HG03039 (cell line): ENCODE results near the gene SFXN5.

Experiments used
- ATAC-seq: cut with Tn5 transposase; IDR thresholded peaks from one replicate; pipeline ENCODE4 v1.9.1; 2021; ENCODE audit warnings: mild to moderate bottlenecking, moderate library complexity; ENCODE audit not compliant: unreplicated experiment

The SFXN5 gene

DNA sequence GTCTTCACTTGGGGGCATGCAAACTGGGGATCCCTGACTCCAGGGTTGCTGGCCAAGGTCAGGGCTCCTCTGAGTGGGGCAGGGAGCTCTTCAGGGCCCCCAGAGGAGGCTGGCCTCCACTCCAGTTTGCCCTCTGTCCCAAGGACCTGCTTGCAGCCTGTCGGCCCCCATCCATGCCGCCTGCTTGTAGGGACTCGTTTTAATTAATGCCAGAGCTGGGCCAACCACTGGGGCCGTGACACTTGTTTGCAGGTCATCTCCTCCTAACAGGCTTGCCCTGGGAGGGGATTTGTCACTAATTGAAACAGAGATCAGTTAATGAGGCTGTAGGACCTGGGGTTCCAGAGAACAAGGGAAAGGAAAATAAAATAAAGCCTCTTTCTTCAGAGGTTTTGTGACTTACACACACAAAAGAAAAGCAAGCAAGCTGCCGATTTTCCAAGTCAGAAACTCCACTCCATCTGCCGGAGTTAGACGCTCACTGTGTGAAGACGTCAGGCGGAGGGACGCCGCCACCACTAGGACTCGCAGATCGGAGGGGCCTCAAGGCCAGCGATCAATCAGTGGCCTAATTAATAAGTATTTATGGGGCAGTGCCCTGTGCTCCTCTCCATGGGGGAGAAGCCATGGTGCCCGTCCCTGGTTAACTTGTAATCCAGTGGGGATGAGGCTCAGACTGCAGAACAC, 75.9 kb downstream of the SFXN5 start:
- no peak for ATAC-seq

DNA sequence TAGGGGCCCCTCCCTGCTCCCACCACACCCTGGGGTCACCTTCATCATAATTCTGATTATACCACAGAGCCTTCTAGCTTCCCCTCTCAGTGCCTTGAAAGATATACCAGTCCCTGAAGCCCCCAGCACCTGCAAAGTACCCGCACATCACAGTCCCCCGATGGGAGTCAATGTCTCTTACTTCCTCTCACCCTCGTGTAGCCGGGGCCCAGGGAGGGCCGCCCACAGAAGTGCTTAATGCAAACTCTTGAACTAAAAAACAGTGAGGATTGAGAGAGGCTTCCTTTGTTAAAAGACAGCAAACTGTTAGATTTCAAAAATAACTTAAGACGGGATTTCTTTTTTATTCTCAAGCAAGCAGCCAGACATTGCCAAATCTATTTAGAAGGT, 76.5 kb downstream of the SFXN5 start:
- ATAC-seq, result no peak

DNA sequence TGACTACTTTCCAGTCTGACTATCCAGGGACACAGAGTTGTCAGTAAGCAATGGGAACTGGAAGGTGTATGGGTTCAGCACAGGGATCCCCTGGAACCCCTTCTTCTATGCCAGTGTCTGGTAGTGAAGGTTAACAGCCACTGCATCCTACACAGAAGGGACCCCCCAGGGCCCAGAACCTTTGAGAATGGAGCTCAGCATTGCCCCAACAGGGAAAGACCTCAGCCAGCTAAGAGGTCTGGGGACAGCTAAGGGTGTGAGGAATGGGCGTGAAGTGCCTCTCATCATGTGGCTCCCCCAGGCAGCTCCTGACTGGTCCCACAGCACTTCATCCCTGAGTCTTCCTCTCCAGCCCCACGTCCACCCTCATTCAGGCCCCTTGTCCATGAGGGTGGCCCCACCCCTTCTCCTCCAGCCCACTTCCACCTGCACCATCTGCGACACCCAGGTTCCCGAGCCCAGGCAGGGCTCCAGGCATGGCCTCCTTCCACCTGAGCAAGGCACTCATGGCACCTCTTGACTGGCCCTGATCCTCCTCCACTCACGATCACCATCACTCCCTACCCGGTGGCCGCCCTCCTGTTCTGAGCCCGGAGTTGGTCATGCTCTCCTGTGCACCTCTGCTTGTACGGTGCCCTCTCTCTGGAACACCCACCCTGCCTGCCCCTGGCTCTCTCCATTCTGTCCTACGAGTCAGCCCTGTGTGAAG, 77.1 kb downstream of the SFXN5 start:
- no peak for ATAC-seq

DNA sequence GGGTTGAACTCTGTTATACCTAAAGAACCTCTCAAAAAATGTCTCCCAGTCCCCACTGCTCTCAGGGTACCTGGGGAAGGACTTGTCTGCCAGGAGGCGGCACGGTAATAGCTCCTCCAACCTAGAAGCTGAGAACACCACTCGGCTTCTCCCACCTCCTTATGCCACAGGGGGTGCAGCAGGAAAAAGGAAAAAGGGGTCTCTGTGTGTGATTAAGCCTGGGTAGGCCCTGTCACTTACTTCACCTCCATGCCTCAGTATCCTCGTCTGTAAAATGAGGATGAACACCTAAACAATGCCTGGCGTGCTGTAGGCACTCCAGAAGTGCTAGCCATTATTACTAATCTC, 77.6 kb downstream of the SFXN5 start:
- ATAC-seq, result no peak

DNA sequence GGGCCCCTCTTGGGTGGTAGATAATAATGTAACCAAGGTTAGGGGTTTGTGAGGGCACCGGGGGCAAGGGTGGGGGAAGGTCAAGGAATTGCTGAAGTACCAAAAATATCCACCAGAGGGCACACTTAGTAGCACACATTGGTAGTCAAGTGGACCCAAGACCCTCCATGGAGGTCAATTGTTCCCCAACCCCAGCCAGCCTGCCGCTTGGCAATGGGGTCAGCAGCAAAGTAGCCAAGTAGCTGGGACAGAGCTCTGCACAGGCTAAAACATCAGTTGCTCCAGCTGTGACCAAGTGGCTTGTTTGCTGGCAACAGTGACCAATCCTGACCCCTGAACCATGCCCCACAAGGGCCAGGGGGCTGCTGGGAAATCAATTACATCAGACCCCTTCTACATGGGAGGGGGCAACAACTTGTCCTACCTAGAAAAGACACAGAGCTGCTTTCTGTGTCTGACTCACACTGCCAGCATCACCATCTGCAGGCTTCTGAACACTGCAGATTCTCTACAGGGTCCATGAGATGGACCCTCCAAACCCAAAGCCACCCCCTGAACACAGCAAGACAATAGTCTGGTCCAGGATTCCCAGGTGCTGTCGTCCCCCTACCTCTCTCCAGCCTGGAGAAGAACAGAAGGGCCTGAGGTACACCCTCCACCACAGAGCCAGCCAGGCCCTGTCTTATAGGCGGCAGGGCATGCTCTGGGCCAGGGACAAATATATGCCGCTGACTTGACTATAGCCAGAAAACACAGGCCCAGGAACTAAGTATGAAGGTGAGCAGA, 78.2 kb downstream of the SFXN5 start:
- no peak for ATAC-seq

DNA sequence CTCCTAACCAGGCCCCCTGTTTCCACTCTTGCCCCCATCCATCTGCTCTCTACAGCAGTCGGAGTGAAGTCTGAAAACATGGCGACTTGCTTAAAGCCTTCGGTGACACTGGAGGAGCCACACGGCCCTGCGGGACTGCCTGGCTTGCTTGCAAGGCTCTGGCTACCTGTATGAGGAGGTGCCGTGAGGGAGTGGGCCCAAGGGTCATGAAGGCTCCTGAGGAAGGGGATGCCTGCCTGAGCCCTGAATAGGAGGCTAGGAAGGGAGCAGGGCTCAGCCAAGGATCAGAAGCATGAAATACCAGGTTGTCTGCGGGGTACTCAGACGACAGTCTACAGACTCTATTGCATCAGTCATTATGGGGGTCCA, 78.8 kb downstream of the SFXN5 start:
- no peak for ATAC-seq

DNA sequence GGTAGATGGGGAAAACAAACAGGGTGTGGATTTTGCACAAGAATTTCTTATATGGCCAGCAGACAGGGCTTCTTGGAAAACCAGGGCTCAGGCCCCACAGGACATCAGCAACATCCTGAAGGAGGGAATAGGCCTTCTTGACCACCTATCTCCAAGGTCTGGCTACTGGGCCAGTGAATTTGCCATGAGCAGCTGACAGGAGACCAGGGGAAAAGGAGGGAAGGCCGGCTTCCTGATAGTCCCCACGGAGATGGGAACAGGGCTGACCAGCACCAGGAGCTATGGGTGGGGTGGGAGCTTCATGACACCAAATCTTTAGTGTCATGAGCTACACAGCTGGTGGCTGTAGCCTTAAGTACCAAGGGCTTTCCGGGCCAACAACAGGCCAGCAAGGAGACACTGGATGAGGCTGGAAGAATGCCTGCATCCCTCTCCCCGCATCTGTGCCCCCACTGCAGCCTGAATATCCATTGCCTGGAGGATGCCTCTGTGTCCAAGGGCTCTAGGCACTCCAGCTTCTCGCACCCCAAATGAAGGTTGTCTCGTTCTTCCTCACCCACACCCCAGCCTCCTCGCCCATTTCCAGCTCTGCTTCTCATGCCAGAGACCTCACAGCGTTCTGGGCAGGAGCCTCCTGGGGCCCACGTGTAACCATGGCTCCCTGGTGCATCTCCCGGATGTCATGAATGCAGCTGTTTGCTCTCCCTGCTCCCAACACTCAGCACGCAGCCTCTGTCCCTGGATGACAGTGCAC, 79.4 kb downstream of the SFXN5 start:
- ATAC-seq, result no peak

DNA sequence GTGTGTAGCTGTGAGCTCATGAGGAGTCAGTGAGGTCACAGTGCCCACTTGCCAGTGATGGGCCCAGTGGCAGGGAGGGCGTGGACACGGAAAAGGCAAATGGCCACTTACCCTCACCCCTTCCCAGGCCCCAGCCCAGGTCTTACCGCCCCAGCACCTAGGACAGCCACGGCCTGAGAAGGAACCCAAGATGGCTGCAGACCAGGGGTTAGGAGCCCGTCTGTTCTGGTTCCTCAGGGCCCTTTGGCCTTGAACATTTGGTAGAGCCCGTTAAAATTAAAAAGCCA, 80.1 kb downstream of the SFXN5 start:
- ATAC-seq, result no peak

DNA sequence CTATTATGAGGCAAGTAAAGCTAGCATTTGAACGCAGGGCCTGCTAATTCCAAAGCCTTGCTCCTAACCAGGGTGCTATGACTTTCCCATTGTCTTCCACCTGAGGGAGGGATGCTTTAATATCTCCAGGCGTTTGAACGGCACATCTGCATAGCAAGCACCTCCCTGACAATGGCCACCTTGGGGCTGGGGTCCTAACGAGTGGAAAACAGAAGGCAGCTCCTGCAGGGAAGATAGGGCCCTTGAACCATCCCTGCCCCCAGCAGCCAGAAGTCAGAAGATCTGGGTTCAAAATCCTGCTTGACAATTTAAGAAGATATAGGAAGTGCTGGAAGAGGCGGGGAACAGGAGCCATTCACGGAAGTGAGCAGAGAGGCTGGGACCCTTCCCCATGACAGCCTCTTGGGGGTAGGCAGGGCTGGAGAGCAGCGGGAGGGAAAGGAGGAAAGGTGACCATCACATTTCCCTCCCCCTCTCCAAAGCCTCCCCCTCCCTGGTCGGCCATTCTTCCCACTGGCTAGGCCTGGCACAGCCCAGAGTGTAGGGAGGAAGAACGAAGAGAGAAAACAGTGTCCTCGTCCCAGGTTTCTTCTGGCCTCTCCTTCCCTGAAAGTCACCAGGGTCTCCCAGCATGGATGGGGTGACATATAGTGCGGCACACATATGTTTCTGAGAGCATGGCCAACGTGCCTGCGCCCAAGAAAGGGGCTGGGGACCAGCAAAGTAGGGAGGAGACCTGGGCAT, 80.6 kb downstream of the SFXN5 start:
- no peak for ATAC-seq

DNA sequence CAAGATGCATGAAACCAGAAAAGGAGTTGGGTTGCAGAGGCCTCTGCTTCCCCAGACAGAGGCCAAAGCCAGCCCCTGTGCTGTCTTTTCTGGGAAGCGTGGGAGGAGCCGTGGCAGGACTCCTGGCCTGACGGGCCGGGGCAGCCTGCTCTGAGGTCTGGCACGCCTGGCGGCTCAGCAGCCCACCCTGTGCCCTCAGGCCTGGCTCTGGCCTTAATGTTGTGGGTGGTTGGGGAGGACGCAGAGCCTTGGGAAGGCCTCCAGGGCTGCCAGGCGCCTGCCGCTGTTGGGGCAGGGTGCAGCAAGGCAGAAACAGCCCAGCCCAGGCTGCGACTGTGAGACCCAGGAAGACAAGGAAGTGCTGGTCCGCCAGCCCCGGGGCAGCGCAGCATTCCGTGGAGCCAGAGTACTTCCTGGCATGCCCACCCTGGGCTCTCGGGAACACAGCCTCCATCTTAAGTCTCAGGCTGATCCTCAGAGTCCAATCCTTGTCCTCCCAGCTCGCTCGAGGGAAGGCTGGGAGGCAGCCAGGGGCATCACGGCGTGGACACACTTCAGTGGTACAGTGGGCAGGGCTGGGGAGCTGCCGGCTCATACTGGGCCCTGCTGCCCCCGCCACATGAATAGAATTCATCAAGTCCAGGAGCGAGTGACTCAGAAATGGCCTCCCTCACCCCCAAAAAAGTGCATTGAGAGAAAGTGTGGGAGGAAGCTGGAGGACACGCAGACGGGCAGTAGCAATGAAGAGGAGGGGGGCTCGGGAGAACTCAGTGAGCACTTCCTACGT, 81.5 kb downstream of the SFXN5 start:
- ATAC-seq, result no peak

DNA sequence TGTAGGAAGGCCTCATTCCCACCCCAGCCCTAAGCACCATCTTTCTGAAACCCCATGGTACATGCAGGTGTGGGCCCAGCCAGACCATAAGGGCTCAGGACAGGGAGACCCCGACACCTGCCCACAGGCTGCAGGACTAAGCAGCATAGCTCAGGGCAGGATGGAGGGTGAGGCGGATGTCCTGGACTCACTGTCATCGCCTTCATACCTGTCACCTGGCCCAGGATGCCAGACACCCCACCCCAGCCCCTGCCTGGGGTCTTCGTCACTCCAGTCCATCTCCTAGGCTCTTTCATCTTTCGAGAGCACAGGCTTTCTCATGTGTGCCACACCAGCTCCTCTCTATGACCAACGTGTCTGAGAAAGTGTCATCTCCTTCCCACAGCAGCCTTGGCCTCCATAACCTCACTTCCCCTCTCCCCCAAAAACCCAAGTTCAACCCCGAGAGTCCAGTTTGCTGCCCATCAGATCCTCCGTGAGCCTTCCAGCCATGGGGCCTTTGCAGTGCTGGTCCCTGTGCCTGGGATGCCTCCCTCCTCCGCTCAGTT, 82.7 kb downstream of the SFXN5 start:
- ATAC-seq, result no peak

DNA sequence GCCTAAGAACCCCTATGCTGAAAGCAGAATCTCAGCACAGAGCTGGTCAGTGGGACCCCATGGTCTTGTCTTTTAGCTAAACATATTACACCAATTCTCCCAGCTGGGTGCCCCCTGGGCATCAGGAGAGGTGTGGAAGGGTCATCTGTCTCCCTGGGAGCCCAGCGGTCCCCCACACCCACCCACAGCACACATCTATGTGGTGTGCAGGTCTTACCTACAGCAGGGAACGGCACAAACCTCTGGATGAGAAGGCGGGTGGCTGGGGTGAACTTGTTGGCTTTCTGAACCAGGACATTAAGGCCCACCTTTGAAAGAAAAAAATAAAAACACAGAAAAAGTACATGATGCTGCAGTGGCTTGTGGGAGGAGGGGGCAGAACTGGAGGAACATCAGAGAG, 83.5 kb downstream of the SFXN5 start:
- no peak for ATAC-seq

DNA sequence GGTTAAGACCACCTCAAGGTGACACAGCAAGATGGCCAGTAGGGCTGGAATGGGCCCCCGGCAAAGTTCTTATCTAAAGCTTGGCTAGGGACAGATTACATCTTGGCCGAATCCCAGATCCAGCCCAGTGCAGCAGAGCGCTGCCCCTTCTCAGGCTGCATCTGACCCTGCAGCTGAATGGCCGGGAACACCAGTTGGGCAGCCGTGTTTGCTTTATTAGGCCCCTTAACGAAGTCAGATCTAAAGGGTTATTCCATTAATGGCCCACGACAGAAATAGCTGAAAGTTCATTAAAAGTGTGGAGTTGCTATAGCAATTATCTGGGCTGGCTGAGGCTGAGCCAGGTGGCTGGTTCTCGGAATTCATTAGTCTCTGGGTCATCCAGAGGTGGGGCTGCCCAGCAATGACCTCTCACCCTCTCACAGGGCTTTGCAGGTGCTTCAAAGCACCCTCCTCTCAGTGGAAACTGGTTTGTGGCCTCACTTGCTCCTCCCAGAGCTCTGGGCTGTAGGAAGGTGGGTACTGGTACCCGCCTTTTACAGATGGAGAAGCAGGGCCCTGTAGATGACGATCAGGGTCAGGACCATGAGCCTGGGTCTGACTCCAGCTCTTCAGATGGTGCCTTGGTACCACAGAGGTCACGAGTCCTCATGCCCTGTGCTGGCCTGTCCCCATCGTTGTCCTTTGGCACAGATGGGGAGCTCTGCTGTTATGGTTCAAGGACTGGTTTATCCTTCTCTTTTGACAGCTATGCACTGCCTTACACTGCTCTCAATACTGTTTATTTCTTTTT, 85.4 kb downstream of the SFXN5 start:
- no peak for ATAC-seq

DNA sequence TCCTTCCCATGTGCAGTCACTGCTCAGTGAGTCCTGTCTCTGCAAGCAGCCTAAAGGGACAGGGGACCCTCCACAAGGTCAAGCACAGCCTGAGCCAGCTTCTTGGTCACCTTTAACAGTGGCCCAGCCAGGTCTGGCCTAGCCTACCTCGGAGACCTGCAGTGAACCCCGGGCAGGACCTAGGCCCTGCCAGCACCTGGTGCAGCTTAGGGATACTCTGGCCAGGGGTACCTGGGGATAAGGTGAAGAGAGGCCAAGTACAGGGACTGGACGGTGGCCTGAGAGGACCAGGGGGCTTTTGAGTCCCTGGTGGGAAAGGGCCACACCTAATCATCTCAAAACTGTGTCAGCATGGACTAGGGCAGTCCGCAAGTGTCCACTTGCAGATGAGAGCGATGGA, 86.4 kb downstream of the SFXN5 start:
- no peak for ATAC-seq

DNA sequence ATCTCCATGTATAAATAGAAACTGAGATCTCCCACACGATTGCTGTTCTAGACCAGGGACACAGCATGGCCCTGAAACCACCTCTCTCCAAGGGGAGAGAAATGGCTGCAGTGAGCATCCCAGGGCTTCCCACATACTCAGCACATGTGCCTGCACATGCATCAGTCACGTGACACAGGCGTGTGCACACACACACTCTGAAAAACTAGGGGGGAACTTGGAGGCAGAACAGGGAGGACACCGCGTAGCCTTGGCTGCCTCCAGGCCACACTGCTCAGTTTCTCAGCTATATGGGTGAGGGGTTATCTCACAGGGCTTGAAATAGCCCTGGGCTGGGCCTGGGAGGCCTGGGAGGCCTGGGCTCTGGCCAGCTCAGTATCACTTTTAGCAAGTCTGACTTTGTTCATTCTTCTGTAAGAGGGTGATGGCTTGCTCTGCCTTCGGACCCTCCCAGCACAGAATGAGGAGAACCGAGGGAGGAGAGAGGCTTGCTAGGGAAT, 87.3 kb downstream of the SFXN5 start:
- no peak for ATAC-seq

DNA sequence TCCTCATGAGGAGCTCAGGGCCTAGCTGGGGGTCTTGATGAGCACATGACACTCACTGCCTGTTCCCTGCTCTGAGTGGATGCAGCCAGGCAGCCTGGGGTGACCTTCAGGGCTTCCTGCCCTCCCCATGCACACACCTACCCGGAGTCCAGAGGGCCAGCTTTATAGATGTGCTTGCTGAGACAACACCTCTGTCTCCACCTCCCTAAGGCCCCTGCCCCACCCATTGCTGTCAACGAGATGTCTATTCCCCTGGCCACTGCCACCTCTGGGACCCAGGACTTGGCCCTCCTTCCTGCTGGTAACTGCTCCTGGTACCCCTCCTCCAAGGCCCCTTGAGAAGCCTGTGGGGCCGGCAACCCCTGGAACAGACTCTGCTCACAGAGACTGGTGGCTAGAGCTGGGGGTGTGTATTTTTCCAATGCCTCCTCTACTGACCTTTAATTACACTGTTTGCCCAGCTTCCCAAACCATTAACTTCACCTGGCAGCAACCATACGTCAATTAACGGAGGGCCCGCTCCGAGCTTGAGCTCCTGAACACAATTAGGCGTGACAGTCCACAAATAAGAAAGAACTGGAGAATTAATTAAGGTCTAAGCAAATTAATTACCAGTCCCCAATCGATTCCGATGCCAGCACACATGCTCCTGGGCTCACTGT, 87.9 kb downstream of the SFXN5 start:
- no peak for ATAC-seq

DNA sequence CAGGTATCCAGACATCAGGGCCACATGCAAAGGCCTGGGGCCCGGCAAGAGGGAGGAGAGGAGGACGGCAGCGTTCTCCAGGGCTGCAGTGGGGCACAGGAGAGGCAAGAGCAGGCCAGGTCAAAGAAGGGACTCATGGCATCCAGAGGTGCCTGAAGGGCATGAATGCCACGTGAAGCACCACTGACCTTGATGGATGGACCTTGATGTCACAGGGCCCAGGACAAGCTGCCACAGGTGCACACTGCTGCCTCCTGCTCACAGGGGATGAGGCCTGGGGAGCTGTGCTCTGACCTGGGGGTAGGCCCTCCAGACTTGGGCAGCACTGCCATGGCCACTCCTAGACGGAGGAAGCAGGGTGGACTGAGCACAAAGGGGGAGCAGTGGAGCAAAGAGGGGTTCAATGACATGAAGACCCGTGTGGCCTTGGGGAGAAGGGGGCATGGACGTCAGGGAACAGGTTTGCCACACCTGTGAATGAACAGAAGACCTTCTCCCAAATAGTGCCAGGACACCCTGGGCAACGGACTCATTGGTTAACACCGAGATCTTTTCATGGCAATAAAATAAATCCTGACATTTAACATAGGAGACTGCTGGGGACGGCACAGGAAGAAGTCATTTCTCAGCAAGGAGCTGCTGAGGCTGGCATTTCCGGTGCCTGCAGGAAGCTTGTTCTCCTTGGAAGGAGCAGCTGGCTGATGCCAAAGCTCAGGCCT, 88.6 kb downstream of the SFXN5 start:
- ATAC-seq, result no peak

DNA sequence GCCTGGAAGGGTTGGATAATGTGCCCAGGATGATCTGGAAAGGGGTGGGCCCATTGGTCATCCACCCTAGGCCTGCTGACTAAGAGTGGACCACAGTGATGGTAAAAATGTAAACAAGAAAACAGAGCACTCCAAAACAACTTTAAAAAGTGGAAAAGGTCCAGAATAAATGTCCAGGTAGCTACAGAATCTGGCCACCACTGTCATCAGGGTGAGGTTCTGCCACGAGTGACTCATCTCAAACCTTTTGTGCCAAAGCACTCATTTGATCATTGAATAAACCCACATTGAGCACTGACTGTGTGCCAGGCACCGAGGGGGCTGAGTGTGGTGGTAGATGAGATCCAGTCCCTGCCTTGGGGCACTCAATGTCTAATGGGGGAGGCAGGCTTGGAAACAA, 89.3 kb downstream of the SFXN5 start:
- ATAC-seq, result no peak
